HCT116 (cell line): Measurements from ENCODE around the gene SDF2L1. TPM values are rescaled to one million over a fixed set of nuclear protein-coding genes. Genes with fewer than 3 reads are reported as not detected.
A peak's percentile ranks its signal among the peaks of the same experiment; 100 is the strongest.

Experiments used
- ATAC-seq: fragments of 200-7000 bp; cut with Tn5 transposase; 2 replicates; pipeline ENCODE4 v1.9.1; 2020; ENCODE audit warnings: mild to moderate bottlenecking, moderate library complexity
- BruUV-seq: library from RNA; stranded (reverse); fragments of 400-500 nt; replicated peaks from 2 replicates; lab custom pipeline; 2021; lab: Mats Ljungman, UMichigan
- CTCF ChIA-PET: fragments of 300-600 bp; sonication (Branson Sonifier 250); formaldehyde crosslinking; loops from one replicate; lab custom pipeline; 2021; ENCODE audit warnings: antibody characterized with exemption; lab: Charles Lee
- POLR2A ChIA-PET: fragments of 300-600, 350-600 bp; sonication (Branson Sonifier 250); formaldehyde crosslinking; loops from one replicate; lab custom pipeline; 2021; ENCODE audit warnings: antibody characterized with exemption; lab: Charles Lee
- RAD21 ChIA-PET, 2 experiments: fragments of 300-600 bp; sonication (Branson Sonifier 250); formaldehyde crosslinking; loops; one replicate each; lab custom pipeline; 2023; ENCODE audit warnings: low total read pairs in 2 of 2; ENCODE audit not compliant: uncharacterized antibody in 2 of 2, unreplicated experiment in 2 of 2, low non-redundant PET in 1 of 2; lab: Charles Lee
- DNase-seq: peaks from one replicate; pipeline ENCODE4 v3.0.0-alpha.2; 2010; ENCODE audit warnings: low read depth, low spot score
- H2AFZ ChIP-seq: fragments of 200-600 bp; shearing (Covaris generic), sonication (generic); 2 replicates; pipeline ENCODE4 v1.6.1; 2017; ENCODE audit warnings: low read depth, mixed run types, mixed read lengths, antibody characterized with exemption, low read length; ENCODE audit not compliant: poor library complexity, severe bottlenecking
- H3K27ac ChIP-seq: 2 replicates; pipeline ENCODE4 v1.5.1; 2012; ENCODE audit warnings: low read depth, low read length
- H3K27me3 ChIP-seq: fragments of 200-600 bp; sonication (generic); 2 replicates; pipeline ENCODE4 v1.6.1; 2016; ENCODE audit warnings: mixed run types, low read length, mixed read lengths; ENCODE audit not compliant: insufficient read depth
- H3K36me3 ChIP-seq, 2 experiments: fragments of 200-500 bp in 1 of 2; fragments of 200-600 bp in 1 of 2; sonication (Bioruptor generic) in 1 of 2; sonication (generic) in 1 of 2; 2 replicates each; pipeline versions ENCODE4 v1.5.1 to v1.6.1; 2014 to 2016; ENCODE audit warnings: low read length in 2 of 2, inconsistent platforms in 1 of 2, mixed read lengths in 1 of 2, mixed run types in 1 of 2; ENCODE audit not compliant: insufficient read depth in 2 of 2, control insufficient read depth in 1 of 2
- H3K4me1 ChIP-seq, 2 experiments: fragments of 200-600 bp in 1 of 2; sonication (generic) in 1 of 2; 2 replicates each; pipeline versions ENCODE4 v1.5.1 to v1.6.1; 2012 to 2017; ENCODE audit warnings: low read length in 2 of 2, inconsistent platforms in 1 of 2, mild to moderate bottlenecking in 1 of 2, mixed read lengths in 1 of 2, mixed run types in 1 of 2, moderate library complexity in 1 of 2; ENCODE audit not compliant: insufficient read depth in 2 of 2, control insufficient read depth in 1 of 2
- H3K4me2 ChIP-seq: fragments of 200-600 bp; sonication (generic); 2 replicates; pipeline ENCODE4 v1.6.1; 2017; ENCODE audit warnings: mixed run types, low read length, mixed read lengths
- H3K4me3 ChIP-seq, 2 experiments: fragments of 200-600 bp in 1 of 2; sonication (generic) in 1 of 2; replicated peaks in 1 of 2; 2 replicates each; pipeline ENCODE4 v1.5.1; 2011 to 2016; ENCODE audit warnings: low read length in 2 of 2, control low read depth in 1 of 2, low read depth in 1 of 2, mild to moderate bottlenecking in 1 of 2, mixed read lengths in 1 of 2, mixed run types in 1 of 2
- H3K79me2 ChIP-seq: fragments of 200-600 bp; sonication (generic); 2 replicates; pipeline ENCODE4 v1.6.1; 2017; ENCODE audit warnings: mild to moderate bottlenecking, mixed run types, low read length, moderate library complexity, mixed read lengths; ENCODE audit not compliant: insufficient read depth
- H3K9ac ChIP-seq: fragments of 200-600 bp; sonication (generic); 2 replicates; pipeline ENCODE4 v1.6.1; 2016; ENCODE audit warnings: low read length, mixed read lengths
- H3K9me2 ChIP-seq: fragments of 200-600 bp; sonication (generic), shearing (Covaris generic); 2 replicates; pipeline ENCODE4 v1.6.1; 2017; ENCODE audit warnings: mixed run types, mild to moderate bottlenecking, moderate library complexity; ENCODE audit not compliant: insufficient read depth
- H3K9me3 ChIP-seq, 2 experiments: fragments of 200-500 bp in 1 of 2; fragments of 200-600 bp in 1 of 2; sonication (Bioruptor generic) in 1 of 2; sonication (generic) in 1 of 2; 2 replicates each; pipeline ENCODE4 v1.6.1; 2014 to 2017; ENCODE audit warnings: low read length in 2 of 2, mixed read lengths in 2 of 2, inconsistent platforms in 1 of 2, low read depth in 1 of 2, mild to moderate bottlenecking in 1 of 2, mixed run types in 1 of 2, moderate library complexity in 1 of 2; ENCODE audit not compliant: control insufficient read depth in 1 of 2, insufficient read depth in 1 of 2
- H4K20me1 ChIP-seq: fragments of 200-600 bp; sonication (generic), shearing (Covaris generic); 2 replicates; pipeline ENCODE4 v1.6.1; 2017; ENCODE audit warnings: mixed run types, mild to moderate bottlenecking, moderate library complexity; ENCODE audit not compliant: insufficient read depth
- CBX3 ChIP-seq: IDR thresholded peaks from 2 replicates; pipeline ENCODE4 v1.6.1; 2012; ENCODE audit warnings: low read depth
- CEBPB ChIP-seq: IDR thresholded peaks from 2 replicates; pipeline ENCODE4 v1.6.1; 2012; ENCODE audit warnings: low read depth
- EGR1 ChIP-seq: IDR thresholded peaks from 2 replicates; pipeline ENCODE4 v1.6.1; 2012; ENCODE audit warnings: low read depth
- ELF1 ChIP-seq: IDR thresholded peaks from 2 replicates; pipeline ENCODE4 v1.6.1; 2012; ENCODE audit warnings: low read depth, borderline replicate concordance
- EZH2 ChIP-seq: fragments of 200-600 bp; sonication (generic); IDR thresholded peaks from 2 replicates; pipeline ENCODE4 v1.6.1; 2017; ENCODE audit warnings: antibody characterized with exemption, mixed run types
- POLR2A ChIP-seq: IDR thresholded peaks from 2 replicates; pipeline ENCODE4 v1.7.0; 2011; ENCODE audit warnings: borderline replicate concordance; ENCODE audit not compliant: insufficient read depth, insufficient read length; ENCODE audit errors: extremely low read depth
- POLR2AphosphoS5 ChIP-seq: IDR thresholded peaks from 2 replicates; pipeline ENCODE4 v1.6.1; 2011; ENCODE audit warnings: mild to moderate bottlenecking, low read depth, low read length, moderate library complexity
- RAD21 ChIP-seq: IDR thresholded peaks from 2 replicates; pipeline ENCODE4 v1.6.1; 2012; ENCODE audit warnings: low read depth, mild to moderate bottlenecking
- SIN3A ChIP-seq: IDR thresholded peaks from 2 replicates; pipeline ENCODE4 v1.6.1; 2012; ENCODE audit warnings: low read depth
- SP1 ChIP-seq: IDR thresholded peaks from 2 replicates; pipeline ENCODE4 v1.6.1; 2012; ENCODE audit warnings: low read depth
- TCF7L2 ChIP-seq: IDR thresholded peaks from 2 replicates; pipeline ENCODE4 v1.7.0; 2011; ENCODE audit warnings: borderline replicate concordance, inconsistent platforms; ENCODE audit not compliant: insufficient read depth, insufficient read length; ENCODE audit errors: extremely low read depth
- YY1 ChIP-seq: IDR thresholded peaks from 2 replicates; pipeline ENCODE4 v1.6.1; 2011; ENCODE audit warnings: low read length, low read depth, moderate library complexity, mild to moderate bottlenecking; ENCODE audit not compliant: insufficient replicate concordance; ENCODE audit errors: extremely low read depth
- ZFX ChIP-seq: fragments of 450-650 bp; IDR thresholded peaks from 2 replicates; pipeline ENCODE4 v1.6.1; 2017
- ZNF274 ChIP-seq: fragments of 200-500 bp; sonication (Bioruptor generic); IDR thresholded peaks from 2 replicates; pipeline ENCODE4 v1.6.1; 2014; ENCODE audit warnings: mild to moderate bottlenecking, low read depth, low read length, inconsistent platforms
- intact Hi-C: fragments of 100-400 bp; cut with micrococcal nuclease; formaldehyde crosslinking; loops from 2 replicates; pipeline ENCODE4 v1.10.0; 2022
- total RNA-seq: library from RNA; stranded (reverse); gene quantifications from one replicate; pipeline ENCODE4 v1.2.1, GENCODE V29; 2021; ENCODE audit not compliant: unreplicated experiment
- TF ChIP-seq, protein P1 (sequence below), 3 experiments: fragments of 200-600 bp in 1 of 3; sonication (generic) in 1 of 3; IDR thresholded peaks in 2 of 3; conservative IDR thresholded peaks in 1 of 3; 2 replicates each; pipeline ENCODE4 v1.5.1; 2012 to 2017; ENCODE audit warnings: low read depth in 2 of 3, low read length in 2 of 3, antibody characterized with exemption in 1 of 3, borderline replicate concordance in 1 of 3, control low read depth in 1 of 3, mild to moderate bottlenecking in 1 of 3, mixed read lengths in 1 of 3, mixed run types in 1 of 3, moderate library complexity in 1 of 3; ENCODE audit not compliant: insufficient read depth in 1 of 3
- TF ChIP-seq, protein P2 (sequence below): IDR thresholded peaks from 2 replicates; pipeline ENCODE4 v1.6.1; 2012

The SDF2L1 gene
- total RNA-seq, 1 experiment from 2014 or later: 86.2 TPM

DNA sequence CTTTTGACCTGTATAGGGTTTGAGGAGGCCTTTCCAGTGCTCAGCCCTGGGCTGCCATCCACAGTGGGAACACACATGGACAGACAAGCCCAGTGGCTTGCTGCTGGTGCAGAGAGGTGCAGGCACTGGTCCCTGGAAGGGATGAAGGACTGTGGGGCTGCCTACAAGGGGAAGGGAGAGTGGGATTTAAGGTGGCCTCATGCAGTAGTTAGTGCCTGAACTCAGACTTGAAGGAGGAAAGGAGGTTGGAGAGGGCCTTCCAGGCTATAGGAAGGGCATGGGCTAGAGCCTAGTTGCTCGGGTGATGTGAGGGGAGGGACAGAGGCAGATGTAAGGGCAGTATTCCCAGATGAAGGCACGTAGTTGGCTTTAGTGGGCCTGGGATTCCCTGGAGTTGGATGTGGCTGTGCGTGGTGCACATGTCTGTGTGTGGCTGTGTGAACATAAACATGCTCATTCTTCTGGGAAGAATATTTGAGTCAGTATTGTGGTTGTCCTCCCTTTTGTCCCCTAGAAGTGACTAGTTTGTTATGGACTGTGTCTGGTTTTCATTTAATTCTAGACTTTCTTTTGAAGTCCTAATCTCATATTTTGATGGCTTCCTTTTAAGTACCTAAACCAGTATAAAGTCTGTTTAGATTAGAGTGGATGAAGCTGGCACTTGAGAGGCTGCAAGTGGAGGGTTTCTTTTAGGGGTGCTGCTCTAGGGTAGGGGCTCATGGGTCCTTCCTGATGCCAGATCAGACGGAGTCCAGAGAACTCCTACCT, 30.7 kb upstream of the SDF2L1 start:
- ChIA-PET RAD21 (no interaction called here), POLR2A (no interaction called here), CTCF (no interaction called here)
- Histone ChIP-seq H3K4me1 (peaks cover 15 to 24% of the 10 kb centered on the region in 2 experiments), H3K4me3 (no peak overlapping the region), H3K27me3 (no peaks in the 10 kb centered on the region), H3K27ac (no peak overlapping the region), H3K9ac (no peak overlapping the region), H3K4me2 (no peak overlapping the region), H3K9me2 (no peaks in the 10 kb centered on the region), H3K9me3 (no peaks in the 10 kb centered on the region), H3K36me3 (peaks cover 13 to 31% of the 10 kb centered on the region in 2 experiments), H2AFZ (no peak overlapping the region), H4K20me1 (peaks cover 21% of the 10 kb centered on the region; the same call in 1 of the 2 replicates), H3K79me2 (peaks cover 95% of the 10 kb centered on the region)
- TSS peak; percentile 23 for BruUV-seq
- DNase-seq: no peak
- TF ChIP-seq CEBPB (no peak), ELF1 (no peak), ZNF274 (no peak)
- no peak for ATAC-seq
- intact Hi-C loops: no loop called here

- intact Hi-C loops: no loop called here
- BruUV-seq: no TSS peak
- ATAC-seq (peak; percentile 58), DNase-seq (no peak)
- H3K4me3 ChIP-seq: no peak overlapping the region
- H3K9me3 ChIP-seq: no peaks in the 10 kb centered on the region
- H4K20me1 ChIP-seq: peaks cover 18% of the 10 kb centered on the region; the same call in 1 of the 2 replicates
- ChIA-PET POLR2A (no interaction called here), CTCF (no interaction called here), RAD21 (no interaction called here)
- peaks cover 13 to 31% of the 10 kb centered on the region in 2 experiments for H3K36me3 ChIP-seq
- H3K4me2 ChIP-seq: no peak overlapping the region
- H3K9ac ChIP-seq: no peak overlapping the region
- no peaks in the 10 kb centered on the region for H3K27me3 ChIP-seq
- no peak overlapping the region for H2AFZ ChIP-seq
- no peak overlapping the region for H3K27ac ChIP-seq
- no peaks in the 10 kb centered on the region for H3K9me2 ChIP-seq
- H3K4me1 ChIP-seq: peaks cover 3 to 9% of the 10 kb centered on the region in 2 experiments; a peak in 3 of 4 replicates
- peaks cover 95% of the 10 kb centered on the region for H3K79me2 ChIP-seq
- TF ChIP-seq SP1: no peak
- no peak for TF ChIP-seq ZFX
- no peak for TF ChIP-seq EGR1
- no peak for TF ChIP-seq RAD21
- TF ChIP-seq, protein P1, sequence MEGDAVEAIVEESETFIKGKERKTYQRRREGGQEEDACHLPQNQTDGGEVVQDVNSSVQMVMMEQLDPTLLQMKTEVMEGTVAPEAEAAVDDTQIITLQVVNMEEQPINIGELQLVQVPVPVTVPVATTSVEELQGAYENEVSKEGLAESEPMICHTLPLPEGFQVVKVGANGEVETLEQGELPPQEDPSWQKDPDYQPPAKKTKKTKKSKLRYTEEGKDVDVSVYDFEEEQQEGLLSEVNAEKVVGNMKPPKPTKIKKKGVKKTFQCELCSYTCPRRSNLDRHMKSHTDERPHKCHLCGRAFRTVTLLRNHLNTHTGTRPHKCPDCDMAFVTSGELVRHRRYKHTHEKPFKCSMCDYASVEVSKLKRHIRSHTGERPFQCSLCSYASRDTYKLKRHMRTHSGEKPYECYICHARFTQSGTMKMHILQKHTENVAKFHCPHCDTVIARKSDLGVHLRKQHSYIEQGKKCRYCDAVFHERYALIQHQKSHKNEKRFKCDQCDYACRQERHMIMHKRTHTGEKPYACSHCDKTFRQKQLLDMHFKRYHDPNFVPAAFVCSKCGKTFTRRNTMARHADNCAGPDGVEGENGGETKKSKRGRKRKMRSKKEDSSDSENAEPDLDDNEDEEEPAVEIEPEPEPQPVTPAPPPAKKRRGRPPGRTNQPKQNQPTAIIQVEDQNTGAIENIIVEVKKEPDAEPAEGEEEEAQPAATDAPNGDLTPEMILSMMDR (IDR thresholded peaks at IDR 0.05 in 2 of 3, conservative IDR thresholded peaks at IDR 0.05 in 1 of 3; ENCODE audit: borderline replicate concordance in 1 of 3, insufficient read depth in 1 of 3, low read depth in 2 of 3, low read length in 2 of 3): no peak
- no peak for TF ChIP-seq ZNF274
- no peak for TF ChIP-seq CBX3
- TF ChIP-seq POLR2A: no peak
- no peak for TF ChIP-seq YY1
- no peak for TF ChIP-seq SIN3A
- TF ChIP-seq, protein P2, sequence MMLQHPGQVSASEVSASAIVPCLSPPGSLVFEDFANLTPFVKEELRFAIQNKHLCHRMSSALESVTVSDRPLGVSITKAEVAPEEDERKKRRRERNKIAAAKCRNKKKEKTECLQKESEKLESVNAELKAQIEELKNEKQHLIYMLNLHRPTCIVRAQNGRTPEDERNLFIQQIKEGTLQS: no peak
- TF ChIP-seq POLR2AphosphoS5: no peak
- no peak for TF ChIP-seq ELF1
- TF ChIP-seq EZH2: no peak
- TF ChIP-seq TCF7L2: no peak
Measured at GRCh38 chr22:21612858-21613257, 29.2 kb upstream of the SDF2L1 start.
